Measurements from ENCODE around the gene LAMA3.

Gene LAMA3

GRCh38 chr18:23826850-23827620, 137.8 kb downstream of the LAMA3 start:
- DNase-seq = no peak

- DNase-seq = no peak
Measured at GRCh38 chr18:23827681-23828080, 138.4 kb downstream of the LAMA3 start.

GRCh38 chr18:23828426-23828825, 139.2 kb downstream of the LAMA3 start:
- DNase-seq = no peak

- no peak for DNase-seq
Measured at GRCh38 chr18:23832911-23833310, 143.7 kb downstream of the LAMA3 start.

- DNase-seq = no peak
Measured at GRCh38 chr18:23833714-23834113, 144.5 kb downstream of the LAMA3 start.

GRCh38 chr18:23835091-23835490, 145.8 kb downstream of the LAMA3 start:
- no peak for DNase-seq

GRCh38 chr18:23835506-23835905, 146.3 kb downstream of the LAMA3 start:
- DNase-seq = no peak

- DNase-seq = no peak
Measured at GRCh38 chr18:23837591-23837990, 148.3 kb downstream of the LAMA3 start.

GRCh38 chr18:23838233-23838632, 149.0 kb downstream of the LAMA3 start:
- no peak for DNase-seq

GRCh38 chr18:23838801-23839366, 149.6 kb downstream of the LAMA3 start:
- no peak for DNase-seq

- DNase-seq = no peak
Measured at GRCh38 chr18:23842305-23842704, 153.1 kb downstream of the LAMA3 start.

- no peak for DNase-seq
Measured at GRCh38 chr18:23844991-23845680, 155.9 kb downstream of the LAMA3 start.

- no peak for DNase-seq
Measured at GRCh38 chr18:23845988-23846630, 156.9 kb downstream of the LAMA3 start.

- DNase-seq = no peak
Measured at GRCh38 chr18:23847321-23847986, 158.2 kb downstream of the LAMA3 start.

GRCh38 chr18:23849141-23849540, 159.9 kb downstream of the LAMA3 start:
- no peak for DNase-seq

- no peak for DNase-seq
Measured at GRCh38 chr18:23850215-23850614, 161.0 kb downstream of the LAMA3 start.

- no peak for DNase-seq
Measured at GRCh38 chr18:23851470-23852002, 162.3 kb downstream of the LAMA3 start.

- no peak for DNase-seq
Measured at GRCh38 chr18:23852236-23853045, 163.2 kb downstream of the LAMA3 start.

GRCh38 chr18:23853448-23854195, 164.4 kb downstream of the LAMA3 start:
- DNase-seq = no peak

- no peak for DNase-seq
Measured at GRCh38 chr18:23855721-23856120, 166.5 kb downstream of the LAMA3 start.
